ENCODE results near the gene SCYL3.

DNA sequence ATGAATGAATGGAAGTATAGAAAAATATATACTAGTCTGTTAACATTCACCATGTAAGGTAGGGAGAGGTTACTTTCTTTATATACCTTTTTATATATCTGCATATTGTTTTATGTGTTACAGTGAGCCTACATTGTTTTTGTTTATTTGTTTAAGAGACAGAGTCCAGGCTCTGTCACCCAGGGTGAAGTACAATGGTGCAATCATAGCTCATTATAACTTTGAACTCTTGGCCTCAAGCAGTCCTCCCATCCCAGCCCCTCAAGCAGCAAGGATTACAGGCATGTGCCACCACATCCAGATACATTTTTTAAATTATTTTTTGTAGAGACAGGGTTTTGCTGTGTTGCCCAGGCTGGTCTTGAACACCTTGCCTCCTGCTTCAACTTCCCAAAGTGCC is 7.4 kb upstream of the SCYL3 start:
- TF ChIP-seq TAF1 (IDR thresholded peaks at IDR 0.05; ENCODE audit: borderline replicate concordance, low read depth, low read length) (no peak), POLR2A (IDR thresholded peaks at IDR 0.05; ENCODE audit: low read depth, low read length) (no peak), POLR2AphosphoS5 (IDR thresholded peaks at IDR 0.05; ENCODE audit: low read depth, low read length) (no peak)
